Amniotic epithelial cell (primary cell): ENCODE results near the gene A1BG.
"Not testable (repeated sequence)": the region's sequence is repeated elsewhere in the genome, so short reads cannot be mapped to it uniquely, and the experiment has no call there.

ENCODE experiments used
- DNase-seq: peaks from one replicate; pipeline ENCODE4 v3.0.0-alpha.2; 2010; ENCODE audit warnings: low read depth

Gene A1BG

GRCh38 chr19:58386576-58387337, 33.5 kb upstream of the A1BG start, which contains the start of gene RPS5:
Gene RPS5 (plus strand): TSS chr19:58387269. CDS start chr19:58388138, 869 bp downstream.
- DNase-seq, result peak; percentile 99

GRCh38 chr19:58385891-58386575, 32.7 kb upstream of the A1BG start:
- no peak for DNase-seq

GRCh38 chr19:58385313-58385890, 32.1 kb upstream of the A1BG start:
- no peak for DNase-seq

- DNase-seq, result no peak
These were observed 29.8 kb upstream of the A1BG start for GRCh38 chr19:58382997-58383603.

GRCh38 chr19:58381460-58382212, 28.3 kb upstream of the A1BG start:
- DNase-seq, result no peak

- DNase-seq, result peak; percentile 100
These were observed 27.6 kb upstream of the A1BG start, which contains the start of gene ZNF837 for GRCh38 chr19:58380662-58381459. Gene ZNF837 (minus strand): TSS chr19:58381030. CDS start chr19:58369332, 11,698 bp downstream.

GRCh38 chr19:58380037-58380661, 26.9 kb upstream of the A1BG start:
- DNase-seq, result no peak

- no peak for DNase-seq
These were observed 26.0 kb upstream of the A1BG start for GRCh38 chr19:58379246-58379645.

GRCh38 chr19:58376724-58377123, 23.4 kb upstream of the A1BG start:
- DNase-seq, result not testable (repeated sequence)

- peak; percentile 50 for DNase-seq
These were observed 20.9 kb upstream of the A1BG start for GRCh38 chr19:58374200-58374599.

- DNase-seq, result no peak
These were observed 19.2 kb upstream of the A1BG start for GRCh38 chr19:58372311-58373133.

- no peak for DNase-seq
These were observed 15.5 kb upstream of the A1BG start for GRCh38 chr19:58368561-58369360.

- DNase-seq, result no peak
These were observed 14.6 kb upstream of the A1BG start for GRCh38 chr19:58367698-58368454.

GRCh38 chr19:58366585-58367430, 13.5 kb upstream of the A1BG start:
- no peak for DNase-seq

- DNase-seq, result no peak
These were observed 10.9 kb upstream of the A1BG start for GRCh38 chr19:58364146-58364545.

- peak; percentile 91 for DNase-seq
These were observed 9.1 kb upstream of the A1BG start, which contains the start of gene ZNF497 for GRCh38 chr19:58362272-58362994. Gene ZNF497 (minus strand): TSS chr19:58362751. CDS start chr19:58357635, 5,116 bp downstream.
